A549 (cell line): ENCODE data around the gene C2CD3. TPM values are rescaled to one million over a fixed set of nuclear protein-coding genes. Genes with fewer than 3 reads are reported as not detected.

Source experiments
- ATAC-seq, 2 experiments: fragments of 200-7000 bp in 1 of 2; fragments of >200 bp in 1 of 2; cut with Nextera tagmentation in 1 of 2; cut with Tn5 transposase in 1 of 2; 3 replicates each; pipeline versions ENCODE4 v1.8.0 to v1.9.1; 2018 to 2020; ENCODE audit warnings: mild to moderate bottlenecking in 1 of 2, moderate library complexity in 1 of 2
- CTCF ChIA-PET: fragments of 300-600 bp; sonication (Branson Sonifier 250); formaldehyde crosslinking; extraction: SDS; loops from one replicate; lab custom pipeline; 2021; ENCODE audit warnings: antibody characterized with exemption, inconsistent platforms; lab: Yijun Ruan, JAX
- POLR2A ChIA-PET: fragments of 350-600 bp; formaldehyde crosslinking; extraction: SDS; loops from one replicate; lab custom pipeline; 2021; ENCODE audit warnings: antibody characterized with exemption, inconsistent platforms; lab: Yijun Ruan, JAX
- DNase-seq, 2 experiments: peaks; one replicate each; pipeline versions ENCODE4 v3.0.0 to v3.0.0-alpha.2; 2011 to 2016; ENCODE audit warnings: low read depth in 1 of 2, low spot score in 1 of 2
- FAIRE-seq: peaks from 2 replicates; lab custom pipeline; 2011; peaks lifted over from hg19 to GRCh38; lab: Jason Lieb, UNC
- H3K27ac ChIP-seq, 2 experiments: fragments of >200 bp; sonication (Bioruptor Twin); formaldehyde crosslinking; 3 replicates each; pipeline ENCODE4 v1.5.1; 2016 to 2017
- H3K4me1 ChIP-seq: fragments of >200 bp; sonication (Bioruptor Twin); formaldehyde crosslinking; 3 replicates; pipeline ENCODE4 v1.6.1; 2016
- H3K4me2 ChIP-seq: fragments of >200 bp; sonication (Bioruptor Twin); formaldehyde crosslinking; 3 replicates; pipeline ENCODE4 v1.6.1; 2016
- H3K4me3 ChIP-seq: fragments of >200 bp; sonication (Bioruptor Twin); formaldehyde crosslinking; 3 replicates; pipeline ENCODE4 v1.5.1; 2016
- H3K9me3 ChIP-seq: fragments of >200 bp; sonication (Bioruptor Twin); formaldehyde crosslinking; 3 replicates; pipeline ENCODE4 v1.6.1; 2016
- BCL3 ChIP-seq: fragments of >200 bp; sonication (Bioruptor Twin); formaldehyde crosslinking; IDR thresholded peaks from 3 replicates; pipeline ENCODE4 v1.6.1; 2016
- CBX8 ChIP-seq: fragments of 200-600 bp; sonication (generic); IDR thresholded peaks from 2 replicates; pipeline ENCODE4 v1.6.1; 2016
- CEBPB ChIP-seq, 2 experiments: fragments of >200 bp in 1 of 2; sonication (Bioruptor Twin) in 1 of 2; formaldehyde crosslinking in 1 of 2; IDR thresholded peaks; 2 replicates each; pipeline ENCODE4 v1.6.1; 2012 to 2016
- CHD2 ChIP-seq: fragments of 150-350 bp; IDR thresholded peaks from 2 replicates; pipeline ENCODE4 v1.6.1; 2014; ENCODE audit warnings: low read length; ENCODE audit not compliant: partially characterized antibody
- CHD4 ChIP-seq: fragments of 200-600 bp; sonication (generic); IDR thresholded peaks from 2 replicates; pipeline ENCODE4 v1.6.1; 2016; ENCODE audit warnings: antibody characterized with exemption, mild to moderate bottlenecking, borderline replicate concordance
- CTCF ChIP-seq: fragments of >200 bp; sonication (Bioruptor Twin); formaldehyde crosslinking; IDR thresholded peaks from 3 replicates; pipeline ENCODE4 v1.5.1; 2016
- EHF ChIP-seq: fragments of 250-450 bp; sonication (Bioruptor Pico); IDR thresholded peaks from 2 replicates; pipeline ENCODE4 v1.5.0; 2020; ENCODE audit warnings: mild to moderate bottlenecking
- ESRRA ChIP-seq: fragments of 150-350 bp; IDR thresholded peaks from 2 replicates; pipeline ENCODE4 v1.6.1; 2014; ENCODE audit warnings: mild to moderate bottlenecking, low read length, borderline replicate concordance
- FOSB ChIP-seq: fragments of 250-450 bp; sonication (Bioruptor Pico); IDR thresholded peaks from 2 replicates; pipeline ENCODE4 v1.5.0; 2020; ENCODE audit warnings: mild to moderate bottlenecking, moderate library complexity
- HES2 ChIP-seq: fragments of >200 bp; sonication (Bioruptor Twin); formaldehyde crosslinking; IDR thresholded peaks from 2 replicates; pipeline ENCODE4 v1.6.1; 2016
- HEYL ChIP-seq: fragments of 250-450 bp; sonication (Bioruptor Pico); IDR thresholded peaks from 2 replicates; pipeline ENCODE4 v1.8.0; 2021; ENCODE audit warnings: mild to moderate bottlenecking, moderate library complexity
- HOXB13 ChIP-seq: fragments of 250-450 bp; sonication (Bioruptor Pico); IDR thresholded peaks from 2 replicates; pipeline ENCODE4 v1.5.0; 2020; ENCODE audit warnings: low read depth, mild to moderate bottlenecking, moderate library complexity
- HOXB5 ChIP-seq: fragments of 250-450 bp; sonication (Bioruptor Pico); IDR thresholded peaks from 2 replicates; pipeline ENCODE4 v1.5.0; 2020; ENCODE audit warnings: mild to moderate bottlenecking, moderate library complexity
- JUN ChIP-seq, 2 experiments: fragments of >200 bp; sonication (Bioruptor Twin); formaldehyde crosslinking; IDR thresholded peaks; 2 replicates in 1 of 2; 3 replicates in 1 of 2; pipeline ENCODE4 v1.6.1; 2016 to 2017
- JUNB ChIP-seq: fragments of >200 bp; sonication (Bioruptor Twin); formaldehyde crosslinking; IDR thresholded peaks from 2 replicates; pipeline ENCODE4 v1.6.1; 2016
- KDM5A ChIP-seq: fragments of 200-600 bp; sonication (generic); IDR thresholded peaks from 2 replicates; pipeline ENCODE4 v1.6.1; 2016; ENCODE audit warnings: antibody characterized with exemption, mild to moderate bottlenecking
- MAFK ChIP-seq: fragments of 450-650 bp; IDR thresholded peaks from 2 replicates; pipeline ENCODE4 v1.6.1; 2014; ENCODE audit not compliant: partially characterized antibody
- MYC ChIP-seq: IDR thresholded peaks from 2 replicates; pipeline ENCODE4 v1.6.1; 2012; ENCODE audit warnings: mild to moderate bottlenecking, inconsistent platforms, low read length, improper control_type of control experiment, borderline replicate concordance
- NPAS2 ChIP-seq: fragments of 250-450 bp; sonication (Bioruptor Pico); IDR thresholded peaks from 2 replicates; pipeline ENCODE4 v1.8.0; 2022; ENCODE audit warnings: mild to moderate bottlenecking, moderate library complexity, borderline replicate concordance
- POLR2AphosphoS2 ChIP-seq: conservative IDR thresholded peaks from 2 replicates; pipeline ENCODE4 v1.6.1; 2012; ENCODE audit warnings: low read length, improper control_type of control experiment, inconsistent platforms
- RAD21 ChIP-seq, 2 experiments: fragments of >200 bp in 1 of 2; sonication (Bioruptor Twin) in 1 of 2; formaldehyde crosslinking in 1 of 2; IDR thresholded peaks in 1 of 2; conservative IDR thresholded peaks in 1 of 2; 2 replicates in 1 of 2; 3 replicates in 1 of 2; pipeline ENCODE4 v1.6.1; 2012 to 2018; ENCODE audit warnings: inconsistent platforms in 1 of 2
- SMC3 ChIP-seq: fragments of >200 bp; sonication (Bioruptor Twin); formaldehyde crosslinking; IDR thresholded peaks from 3 replicates; pipeline ENCODE4 v1.6.1; 2018; ENCODE audit warnings: inconsistent platforms
- TFCP2L1 ChIP-seq: fragments of 250-450 bp; sonication (Bioruptor Pico); IDR thresholded peaks from 2 replicates; pipeline ENCODE4 v1.5.0; 2021; ENCODE audit warnings: mild to moderate bottlenecking
- TP53 ChIP-seq: fragments of 250-450 bp; sonication (Bioruptor Pico); IDR thresholded peaks from 2 replicates; pipeline ENCODE4 v1.5.0; 2021; ENCODE audit warnings: mild to moderate bottlenecking, moderate library complexity
- WGBS: methylation state at CpG from one replicate; pipeline ENCODE4 v1.1.6; 2017; ENCODE audit errors: missing lambda C conversion rate; 5-methylcytosine and 5-hydroxymethylcytosine counted together
- polyA plus RNA-seq, 4 experiments: library from polyadenylated mRNA; depleted of rRNA in 3 of 4; stranded (reverse); fragments of >200 nt; fragmentation: RNase III in 1 of 4; extraction: RNeasy Plus Mini Kit Qiagen cat#74134 plus additional on column Dnase treatment in 1 of 4; gene quantifications; 2 replicates in 3 of 4; 3 replicates in 1 of 4; pipeline ENCODE4 v1.2.3, GENCODE V29; 2011 to 2017
- TF ChIP-seq, protein P1 (sequence below): IDR thresholded peaks from 2 replicates; pipeline ENCODE4 v1.6.1; 2012
- TF ChIP-seq, protein P2 (sequence below): IDR thresholded peaks from 2 replicates; pipeline ENCODE4 v1.6.1; 2012

C2CD3 gene
- polyA plus RNA-seq, 2 of the 4 experiments (the other 2 are of a cell fraction) = 15.2 to 19.8 TPM

- no peak for TF ChIP-seq POLR2AphosphoS2
- TF ChIP-seq FOSB (CRISPR knock-in tag) = no peak
- no peak for TF ChIP-seq HES2
- TF ChIP-seq SMC3 = no peak
- TF ChIP-seq, protein P1, sequence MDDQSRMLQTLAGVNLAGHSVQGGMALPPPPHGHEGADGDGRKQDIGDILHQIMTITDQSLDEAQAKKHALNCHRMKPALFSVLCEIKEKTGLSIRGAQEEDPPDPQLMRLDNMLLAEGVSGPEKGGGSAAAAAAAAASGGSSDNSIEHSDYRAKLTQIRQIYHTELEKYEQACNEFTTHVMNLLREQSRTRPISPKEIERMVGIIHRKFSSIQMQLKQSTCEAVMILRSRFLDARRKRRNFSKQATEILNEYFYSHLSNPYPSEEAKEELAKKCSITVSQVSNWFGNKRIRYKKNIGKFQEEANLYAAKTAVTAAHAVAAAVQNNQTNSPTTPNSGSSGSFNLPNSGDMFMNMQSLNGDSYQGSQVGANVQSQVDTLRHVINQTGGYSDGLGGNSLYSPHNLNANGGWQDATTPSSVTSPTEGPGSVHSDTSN = no peak
- no peak for TF ChIP-seq EHF
- TF ChIP-seq JUN (IDR thresholded peaks at IDR 0.05) = no peak
- no peak for TF ChIP-seq TFCP2L1 (CRISPR knock-in tag)
- no peak for TF ChIP-seq MYC
- TF ChIP-seq HOXB5 (CRISPR knock-in tag) = no peak
- TF ChIP-seq, all 56 proteins: peak for 0
- CTCF ChIA-PET = no interaction called here
- no peak for DNase-seq
- 87% methylated on average over 6 of the region's 6 CpGs for WGBS
- no peak for ATAC-seq
- Histone ChIP-seq H3K27ac (no peak overlapping the region), H3K4me2 (no peak overlapping the region), H3K9me3 (no peaks in the 10 kb centered on the region), H3K4me1 (no peaks in the 10 kb centered on the region), H3K4me3 (no peak overlapping the region)
- POLR2A ChIA-PET = interaction anchor here (1.0 kb wide), 1 partner anchor 110 kb away, joined by 3 read pairs; the partner anchor contains the start of gene UCP2
- FAIRE-seq = no peak
These were observed 78.4 kb downstream of the C2CD3 start for GRCh38 chr11:74092425-74092824.

GRCh38 chr11:74091549-74091948 lies 79.3 kb downstream of the C2CD3 start:
- no peak for TF ChIP-seq CHD2
- TF ChIP-seq SMC3 = no peak
- no peak for TF ChIP-seq MYC
- no peak for TF ChIP-seq KDM5A
- no peak for TF ChIP-seq ESRRA
- TF ChIP-seq, all 56 proteins: peak for 0
- POLR2A ChIA-PET = no interaction called here
- FAIRE-seq (no peak), ATAC-seq (no peak), DNase-seq (no peak)
- WGBS = 39% methylated on average over 1 of the region's 1 CpG
- no peak overlapping the region for H3K4me3 ChIP-seq
- H3K4me2 ChIP-seq = no peak overlapping the region
- CTCF ChIA-PET = no interaction called here
- H3K27ac ChIP-seq = no peak overlapping the region
- 0 out of 3 replicates have a peak, but pooled peaks cover under 1% of the 10 kb centered on the region for H3K4me1 ChIP-seq
- H3K9me3 ChIP-seq = no peaks in the 10 kb centered on the region

DNA sequence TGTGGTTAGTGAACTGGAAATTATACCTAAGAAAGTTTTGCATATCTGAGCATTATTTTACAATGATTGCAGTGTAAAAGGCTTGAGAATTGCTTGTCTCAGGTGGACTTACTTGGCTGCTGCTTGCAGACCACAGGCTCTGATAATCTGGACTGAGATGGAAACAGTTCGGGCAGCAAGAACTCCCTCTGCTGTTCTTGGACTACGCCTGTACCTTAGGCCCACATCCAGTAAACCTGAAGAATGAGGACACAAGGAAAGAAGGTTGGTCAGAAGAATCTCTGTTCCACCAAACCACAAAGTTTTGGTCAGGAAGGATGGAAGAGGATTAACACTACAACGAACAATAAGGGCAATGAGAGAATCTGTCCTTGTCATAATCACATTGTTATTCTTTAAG lies 80.1 kb downstream of the C2CD3 start:
- Histone ChIP-seq H3K4me3 (no peak overlapping the region), H3K4me1 (peaks cover 8% of the 10 kb centered on the region), H3K9me3 (no peaks in the 10 kb centered on the region), H3K27ac (no peak overlapping the region), H3K4me2 (no peak overlapping the region)
- ChIA-PET CTCF (interaction anchor here (2.5 kb wide), 1 partner anchor 126 kb away, joined by 11 read pairs; no protein-coding TSS in a partner anchor), POLR2A (no interaction called here)
- 74% methylated on average over 3 of the region's 3 CpGs for whole genome bisulfite sequencing
- TF ChIP-seq HEYL (CRISPR knock-in tag) (no peak), MAFK (no peak), RAD21 (conservative IDR thresholded peaks at IDR 0.05 in 1 of 2, IDR thresholded peaks at IDR 0.05 in 1 of 2) (peak; percentile 51 to 62; a peak in 4 of 5 replicates), SMC3 (peak; percentile 51), NPAS2 (CRISPR knock-in tag) (no peak), CHD4 (no peak), CEBPB (IDR thresholded peaks at IDR 0.05) (no peak), TP53 (CRISPR knock-in tag) (no peak), BCL3 (no peak), CBX8 (no peak), JUNB (no peak), HOXB13 (CRISPR knock-in tag) (no peak), CTCF (peak; percentile 30; the same call in 2 of the 3 replicates), HOXB5 (CRISPR knock-in tag) (no peak)
- TF ChIP-seq, protein P2, sequence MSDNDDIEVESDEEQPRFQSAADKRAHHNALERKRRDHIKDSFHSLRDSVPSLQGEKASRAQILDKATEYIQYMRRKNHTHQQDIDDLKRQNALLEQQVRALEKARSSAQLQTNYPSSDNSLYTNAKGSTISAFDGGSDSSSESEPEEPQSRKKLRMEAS = no peak
- FAIRE-seq (no peak), DNase-seq (peak in 1 of 2 experiments; percentile 51), ATAC-seq (peak; percentile 74 to 79; a peak in 5 of 6 replicates)
